Right lobe of liver (tissue), 6 donors: Measurements from ENCODE around the gene SPTBN1. TPM values are rescaled to one million over a fixed set of nuclear protein-coding genes. Genes with fewer than 3 reads are reported as not detected.
A peak's percentile ranks its signal among the peaks of the same experiment; 100 is the strongest.

Source experiments
- ATAC-seq, 4 donors: fragments of 200-7000 bp; cut with Tn5 transposase; one replicate each; pipeline ENCODE4 v1.9.1; 2020; ENCODE audit warnings: mild to moderate bottlenecking in 4 of 4, moderate library complexity in 4 of 4
- DNase-seq, 3 donors: peaks; one replicate each; pipeline ENCODE4 v3.0.0-alpha.2; 2020
- H3K27ac ChIP-seq, 3 donors: fragments of 200-600 bp; one replicate each; pipeline ENCODE4 v1.8.0; 2022
- H3K27me3 ChIP-seq, 2 donors: fragments of 200-600 bp; one replicate each; pipeline ENCODE4 v1.8.0; 2022
- H3K36me3 ChIP-seq, 4 donors: fragments of 200-600 bp; sonication (generic) in 1 of 4; one replicate each; pipeline versions ENCODE4 v1.5.1 to v1.8.0; 2017 to 2022; ENCODE audit warnings: control low read depth in 1 of 4
- H3K4me1 ChIP-seq, 4 donors: fragments of 200-600 bp; sonication (generic) in 1 of 4; one replicate each; pipeline versions ENCODE4 v1.5.1 to v1.8.0; 2017 to 2022; ENCODE audit warnings: control low read depth in 1 of 4
- H3K4me3 ChIP-seq, 3 donors: fragments of 200-600 bp; one replicate each; pipeline ENCODE4 v1.8.0; 2022
- H3K9me3 ChIP-seq, 4 donors: fragments of 200-600 bp; sonication (generic) in 1 of 4; one replicate each; pipeline versions ENCODE4 v1.5.1 to v1.8.0; 2017 to 2022; ENCODE audit warnings: control low read depth in 1 of 4
- POLR2A ChIP-seq: fragments of 450-650 bp; IDR thresholded peaks from one replicate; pipeline ENCODE4 v1.6.1; 2017; ENCODE audit warnings: antibody characterized with exemption, mild to moderate bottlenecking
- WGBS: methylation state at CpG from one replicate; pipeline ENCODE4 v1.1.6; 2018; ENCODE audit warnings: low coverage, low lambda C conversion rate; ENCODE audit not compliant: insufficient coverage; ENCODE audit errors: missing lambda C conversion rate; 5-methylcytosine and 5-hydroxymethylcytosine counted together
- intact Hi-C, 2 donors: fragments of 100-400 bp; cut with DNase I; formaldehyde crosslinking; loops; one replicate each; pipeline versions ENCODE4 v1.11.2 to v1.14.1; 2022
- total RNA-seq, 6 experiments: library from RNA; depleted of rRNA in 2 of 6; stranded (reverse); fragments of >200 nt in 2 of 6; fragmentation: NEBNext Ultra II Directional in 3 of 6; extraction: Animal tissue kit (Norgen Biotek cat#: 25700) in 3 of 6; gene quantifications; one replicate each; pipeline versions ENCODE4 v1.1.0 to v1.2.4, GENCODE V29; 2016 to 2023
- TF ChIP-seq, protein P1 (sequence below), 4 donors: fragments of 200-600 bp in 3 of 4; fragments of 450-650 bp in 1 of 4; IDR thresholded peaks; one replicate each; pipeline versions ENCODE4 v1.5.1 to v1.8.0; 2016 to 2022; ENCODE audit warnings: antibody characterized with exemption in 4 of 4, mild to moderate bottlenecking in 2 of 4
- donor health status: DM: no; HTN: yes; CAD: no.
- donor health status: DM: no; HTN: no; CAD: no.
- donor health status: DM: no; HTN: no; CAD: no.
- donor health status: DM: no; HTN: yes; CAD: no.
- donor health status: DM: no; HTN: yes; CAD: no.

The SPTBN1 gene
- total RNA-seq, 6 experiments from 2014 or later, result 107 to 315 (median 227) TPM

DNA sequence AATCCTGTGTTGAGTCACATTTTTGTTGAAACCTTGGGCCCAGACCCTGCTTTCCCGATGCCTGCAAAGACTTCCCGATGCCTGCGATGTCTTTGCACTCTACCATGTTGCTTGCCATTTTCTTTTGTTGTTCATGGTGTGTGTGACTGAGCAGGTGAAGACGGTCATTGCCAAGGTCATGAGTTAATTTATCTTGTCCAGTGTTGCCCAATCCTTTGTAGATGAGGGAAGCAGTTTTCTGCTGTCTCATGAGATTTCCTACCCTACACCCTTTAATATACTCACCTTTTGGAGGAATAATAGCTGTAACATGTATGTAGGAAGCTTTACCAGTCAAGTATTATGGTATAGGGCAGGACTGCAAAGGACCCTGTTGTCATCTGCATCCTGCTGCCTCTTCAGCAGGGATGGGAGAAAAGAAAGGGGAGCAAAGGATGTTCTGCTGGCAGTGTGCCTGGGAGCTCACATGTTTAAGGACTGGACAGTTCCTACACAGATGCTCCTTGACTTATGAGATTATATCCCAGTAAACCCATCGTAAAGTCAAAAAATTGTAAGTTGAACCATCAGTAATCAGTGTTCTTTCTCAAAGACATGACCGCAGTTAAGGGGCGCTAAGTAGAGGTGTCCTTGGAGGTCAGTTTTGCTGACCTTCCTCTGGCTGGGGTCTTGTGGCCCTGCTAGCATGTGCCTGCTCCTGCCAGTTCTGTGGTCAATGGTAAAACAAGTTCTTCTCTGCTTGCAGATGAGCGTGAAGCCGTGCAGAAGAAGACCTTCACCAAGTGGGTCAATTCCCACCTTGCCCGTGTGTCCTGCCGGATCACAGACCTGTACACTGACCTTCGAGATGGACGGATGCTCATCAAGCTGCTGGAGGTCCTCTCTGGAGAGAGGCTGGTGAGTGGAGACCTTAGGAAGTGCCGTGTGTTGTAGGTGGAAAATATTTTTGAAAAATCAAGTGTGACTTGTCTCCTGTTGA, 142.5 kb downstream of the SPTBN1 start:
- Histone ChIP-seq H3K4me1 (peaks cover 0 to 97% (median 44%) of the 10 kb centered on the region in 4 donors), H3K27me3 (no peaks in the 10 kb centered on the region), H3K27ac (peak overlapping the region; percentile 10 to 72 (median 50)), H3K9me3 (no peaks in the 10 kb centered on the region), H3K36me3 (no peaks in the 10 kb centered on the region), H3K4me3 (no peak overlapping the region)
- TF ChIP-seq POLR2A, result no peak
- TF ChIP-seq, protein P1, sequence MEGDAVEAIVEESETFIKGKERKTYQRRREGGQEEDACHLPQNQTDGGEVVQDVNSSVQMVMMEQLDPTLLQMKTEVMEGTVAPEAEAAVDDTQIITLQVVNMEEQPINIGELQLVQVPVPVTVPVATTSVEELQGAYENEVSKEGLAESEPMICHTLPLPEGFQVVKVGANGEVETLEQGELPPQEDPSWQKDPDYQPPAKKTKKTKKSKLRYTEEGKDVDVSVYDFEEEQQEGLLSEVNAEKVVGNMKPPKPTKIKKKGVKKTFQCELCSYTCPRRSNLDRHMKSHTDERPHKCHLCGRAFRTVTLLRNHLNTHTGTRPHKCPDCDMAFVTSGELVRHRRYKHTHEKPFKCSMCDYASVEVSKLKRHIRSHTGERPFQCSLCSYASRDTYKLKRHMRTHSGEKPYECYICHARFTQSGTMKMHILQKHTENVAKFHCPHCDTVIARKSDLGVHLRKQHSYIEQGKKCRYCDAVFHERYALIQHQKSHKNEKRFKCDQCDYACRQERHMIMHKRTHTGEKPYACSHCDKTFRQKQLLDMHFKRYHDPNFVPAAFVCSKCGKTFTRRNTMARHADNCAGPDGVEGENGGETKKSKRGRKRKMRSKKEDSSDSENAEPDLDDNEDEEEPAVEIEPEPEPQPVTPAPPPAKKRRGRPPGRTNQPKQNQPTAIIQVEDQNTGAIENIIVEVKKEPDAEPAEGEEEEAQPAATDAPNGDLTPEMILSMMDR (IDR thresholded peaks at IDR 0.05), result no peak
- peak in 1 of 4 donors; percentile 9 for ATAC-seq
- intact Hi-C loops, result no loop called here
- no peak for DNase-seq
- WGBS, result 68% methylated on average over 13 of the region's 14 CpGs

DNA sequence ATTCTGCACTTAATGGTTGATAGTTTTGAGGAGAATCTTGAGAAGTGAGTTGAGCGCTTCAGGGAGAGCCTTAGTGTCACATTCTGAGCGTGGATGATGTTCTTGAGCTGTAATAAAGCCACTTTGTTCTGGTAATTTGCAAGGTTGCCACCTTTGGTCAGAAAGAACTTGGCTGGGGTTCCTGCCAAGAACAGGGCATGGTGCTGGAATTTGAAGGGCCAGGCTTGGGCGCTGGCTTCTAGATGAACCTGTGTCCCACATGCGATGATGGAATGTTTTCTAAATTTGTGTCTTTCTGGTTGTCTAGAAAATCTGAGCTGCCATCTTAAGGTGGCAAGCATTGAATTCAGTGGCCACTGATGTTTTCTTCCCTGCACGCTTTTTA, 143.2 kb downstream of the SPTBN1 start:
- ATAC-seq (peak; percentile 9 to 50 (median 48)), DNase-seq (peak; percentile 45 to 77 (median 69))
- H3K4me1 ChIP-seq, result peaks cover 0 to 100% (median 48%) of the 10 kb centered on the region in 4 donors
- H3K4me3 ChIP-seq, result no peak overlapping the region
- intact Hi-C loops, result no loop called here
- H3K9me3 ChIP-seq, result no peaks in the 10 kb centered on the region
- WGBS, result 49% methylated on average over 5 of the region's 5 CpGs
- TF ChIP-seq, protein P1 (IDR thresholded peaks at IDR 0.05), result no peak
- TF ChIP-seq POLR2A, result no peak
- peak overlapping the region; percentile 50 to 72 (median 71) for H3K27ac ChIP-seq
- no peaks in the 10 kb centered on the region for H3K36me3 ChIP-seq
- no peaks in the 10 kb centered on the region for H3K27me3 ChIP-seq

DNA sequence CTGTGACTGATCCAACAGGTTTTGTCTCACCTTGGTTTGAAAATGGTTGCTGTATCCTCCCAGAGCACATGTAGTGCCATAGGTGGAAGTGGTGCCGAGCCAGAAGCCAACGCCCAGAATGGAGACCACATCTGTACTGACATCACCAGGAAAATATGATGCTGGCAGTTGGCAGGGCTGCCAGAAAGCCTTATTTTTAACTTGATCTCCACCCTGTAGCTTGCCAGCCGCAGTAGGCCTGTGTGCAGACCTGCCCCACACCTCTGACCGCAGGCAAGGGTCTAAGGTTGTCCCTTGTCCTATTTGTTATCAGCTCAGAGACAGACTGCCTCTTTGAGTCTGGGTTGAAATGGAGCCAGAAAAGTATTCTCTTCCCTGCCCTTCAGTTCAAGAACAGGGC, 143.8 kb downstream of the SPTBN1 start:
- Histone ChIP-seq H3K27me3 (no peaks in the 10 kb centered on the region), H3K36me3 (no peaks in the 10 kb centered on the region), H3K4me1 (peaks cover 0 to 100% (median 50%) of the 10 kb centered on the region in 4 donors), H3K27ac (peak overlapping the region; percentile 50 to 72 (median 71)), H3K4me3 (no peak overlapping the region), H3K9me3 (no peaks in the 10 kb centered on the region)
- peak; percentile 24 to 68 (median 42) for ATAC-seq
- DNase-seq, result peak; percentile 62 to 73 (median 67)
- 0% methylated on average over 3 of the region's 4 CpGs for WGBS
- TF ChIP-seq POLR2A, result no peak
- TF ChIP-seq, protein P1 (IDR thresholded peaks at IDR 0.05), result no peak
- intact Hi-C loops, result no loop called here

DNA sequence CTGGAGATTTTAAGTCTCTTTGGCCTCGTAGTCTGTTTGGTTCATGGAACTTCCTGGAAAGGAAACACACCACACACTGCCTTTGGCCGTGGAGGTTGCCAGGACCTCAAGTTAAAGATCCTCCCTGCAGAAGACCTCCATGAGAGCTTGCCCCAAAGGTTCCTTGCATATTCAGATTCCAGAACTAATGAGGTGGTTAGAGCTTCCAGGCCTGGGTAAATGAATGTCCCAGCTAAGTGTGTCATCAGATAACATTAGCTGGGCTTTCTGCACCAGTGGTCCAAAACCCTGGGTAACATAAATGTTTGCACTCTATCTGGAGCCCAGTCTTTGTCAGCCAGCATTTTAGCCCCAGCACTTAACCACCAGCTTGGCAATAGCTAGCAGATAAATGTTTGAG, 145.2 kb downstream of the SPTBN1 start:
- Histone ChIP-seq H3K4me3 (no peak overlapping the region), H3K27ac (peak overlapping the region; percentile 50 to 72 (median 71)), H3K4me1 (peaks cover 0 to 99% (median 47%) of the 10 kb centered on the region in 4 donors), H3K36me3 (no peaks in the 10 kb centered on the region), H3K27me3 (no peaks in the 10 kb centered on the region), H3K9me3 (no peaks in the 10 kb centered on the region)
- DNase-seq, result no peak
- 8% methylated on average over 2 of the region's 2 CpGs for WGBS
- TF ChIP-seq POLR2A, result no peak
- TF ChIP-seq, protein P1 (IDR thresholded peaks at IDR 0.05), result no peak
- peak; percentile 6 to 46 (median 16) for ATAC-seq
- intact Hi-C loops, result no loop called here
